Smooth muscle cell of the coronary artery (primary cell): ENCODE results near the gene TBC1D10B. TPM values are rescaled to one million over a fixed set of nuclear protein-coding genes. Genes with fewer than 3 reads are reported as not detected.

Experiments used
- total RNA-seq: library from RNA; depleted of rRNA; stranded (reverse); fragments of >200 nt; gene quantifications from 2 replicates; pipeline ENCODE4 v1.2.3, GENCODE V29; 2014; ENCODE audit warnings: low replicate concordance

The TBC1D10B gene
- 16.8 and 18.7 TPM in 2 replicates for total RNA-seq

GRCh38 chr16:30370456-30371247, at the start of gene TBC1D10B:
TBC1D10B (minus strand) TSS chr16:30370494; CDS start chr16:30370183, 311 bp downstream.

GRCh38 chr16:30407102-30407803, 37.0 kb upstream of the TBC1D10B start, which contains the start of gene ZNF771:
ZNF771 (plus strand) TSS chr16:30407606; CDS start chr16:30408054, 448 bp downstream.

GRCh38 chr16:30395155-30395991, 25.1 kb upstream of the TBC1D10B start, which contains the start of gene ZNF48:
ZNF48 (plus strand) TSS chr16:30395420; CDS start chr16:30395795, 375 bp downstream.

GRCh38 chr16:30382111-30382881, 12.0 kb upstream of the TBC1D10B start, which contains the start of gene SEPTIN1:
SEPTIN1 (minus strand) TSS chr16:30382561; CDS start chr16:30382542, 19 bp downstream.

GRCh38 chr16:30374538-30374937, 4.2 kb upstream of the TBC1D10B start, which contains the start of gene MYL11:
MYL11 (plus strand) TSS chr16:30374802; CDS start chr16:30374858, 56 bp downstream.

GRCh38 chr16:30355144-30355953, 14.9 kb downstream of the TBC1D10B start, which contains the start of gene CD2BP2:
CD2BP2 (minus strand) TSS chr16:30355308; CDS start chr16:30354681, 627 bp downstream.

Other genes starting within 250 kb of the TBC1D10B start
- gene MAPK3, start 247.3 kb downstream of the TBC1D10B start, total RNA-seq, result 27.1 and 40.4 TPM in 2 replicates
- gene CORO1A, start 186.9 kb downstream of the TBC1D10B start, total RNA-seq, result 0.47 and 1.9 TPM in 2 replicates
- 23.3 and 43.5 TPM in 2 replicates for gene BOLA2B, start 176.8 kb downstream of the TBC1D10B start, total RNA-seq
- gene SLX1A, start 176.6 kb downstream of the TBC1D10B start, total RNA-seq, result 6.2 and 39.7 TPM in 2 replicates
- 1.2 and 1.4 TPM in 2 replicates for gene SULT1A3, start 171.2 kb downstream of the TBC1D10B start, total RNA-seq
- 0.68 and 1.5 TPM in 2 replicates for gene NPIPB13, start 122.0 kb downstream of the TBC1D10B start, total RNA-seq
- gene CD2BP2, start 15.2 kb downstream of the TBC1D10B start, total RNA-seq, result 25.4 and 31.0 TPM in 2 replicates
- not detected in 2 replicates for gene MYL11, start 4.3 kb upstream of the TBC1D10B start, total RNA-seq
- gene SEPTIN1, start 12.1 kb upstream of the TBC1D10B start, total RNA-seq, result 0.12 and 0.15 TPM in 2 replicates
- 2.2 and 8.8 TPM in 2 replicates for gene ZNF48, start 24.9 kb upstream of the TBC1D10B start, total RNA-seq
- gene ZNF771, start 37.1 kb upstream of the TBC1D10B start, total RNA-seq, result 8.3 and 9.2 TPM in 2 replicates
- gene DCTPP1, start 59.5 kb upstream of the TBC1D10B start, total RNA-seq, result 4.8 and 15.9 TPM in 2 replicates
- gene SEPHS2, start 75.4 kb upstream of the TBC1D10B start, total RNA-seq, result 12.4 and 19.2 TPM in 2 replicates
- under 0.01 TPM in 1 of 2 replicates, not detected in the other for gene ITGAL, start 102.2 kb upstream of the TBC1D10B start, total RNA-seq
- 10.3 and 12.0 TPM in 2 replicates for gene ZNF768, start 156.1 kb upstream of the TBC1D10B start, total RNA-seq
- 2.2 and 6.6 TPM in 2 replicates for gene ZNF747, start 164.4 kb upstream of the TBC1D10B start, total RNA-seq
- gene ZNF764, start 187.9 kb upstream of the TBC1D10B start, total RNA-seq, result 0.70 and 3.5 TPM in 2 replicates
- gene ZNF688, start 201.2 kb upstream of the TBC1D10B start, total RNA-seq, result 3.2 and 9.0 TPM in 2 replicates
- gene ZNF785, start 215.2 kb upstream of the TBC1D10B start, total RNA-seq, result 6.3 and 6.8 TPM in 2 replicates
- 1.9 and 3.3 TPM in 2 replicates for gene ZNF689, start 239.9 kb upstream of the TBC1D10B start, total RNA-seq